Measurements from ENCODE around the gene ANKRD65.

ANKRD65 gene

DNA sequence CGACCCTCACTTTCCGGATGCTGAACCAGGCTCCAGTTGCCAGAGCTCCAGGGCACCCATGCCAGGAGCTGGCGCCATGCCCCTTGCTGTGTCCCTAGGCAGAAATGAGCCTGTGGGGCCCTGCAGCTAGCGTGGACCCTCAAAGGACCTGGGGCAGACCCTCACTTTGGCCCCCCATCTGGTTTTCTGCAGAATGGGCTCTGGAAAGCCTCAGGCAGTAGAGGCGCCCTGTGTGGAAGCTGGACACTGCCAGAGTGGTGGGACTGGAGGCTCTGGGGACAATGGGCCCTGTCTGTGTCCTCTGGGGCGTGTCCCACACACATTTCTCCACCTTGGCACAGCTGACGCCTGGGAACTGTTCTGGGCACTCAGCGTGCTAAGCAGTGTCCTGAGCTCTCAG is 39.8 kb downstream of the ANKRD65 start:
- no peak overlapping the region for H3K4me3 ChIP-seq (ENCODE audit: low read depth in 1 of 2, low read length in 2 of 2)
- H3K36me3 ChIP-seq (ENCODE audit: control insufficient read depth in 1 of 2, insufficient read depth in 2 of 2, low read length in 2 of 2), result peaks cover 7 to 8% of the 10 kb centered on the region in 2 donors
- H3K9me3 ChIP-seq (ENCODE audit: control insufficient read depth in 1 of 2, low read length in 2 of 2), result no peaks in the 10 kb centered on the region
- no peaks in the 10 kb centered on the region for H3K27me3 ChIP-seq (ENCODE audit: control insufficient read depth in 1 of 2, insufficient read depth in 2 of 2, low read length in 2 of 2)
- H3K27ac ChIP-seq (ENCODE audit: low read depth, low read length), result no peak overlapping the region
- no peak overlapping the region for H3K9ac ChIP-seq (ENCODE audit: low read depth in 1 of 2, low read length in 2 of 2)
- H3K4me1 ChIP-seq (ENCODE audit: control insufficient read depth in 1 of 2, insufficient read depth in 2 of 2, low read length in 2 of 2), result peaks cover 0 to under 1% of the 10 kb centered on the region in 2 donors

DNA sequence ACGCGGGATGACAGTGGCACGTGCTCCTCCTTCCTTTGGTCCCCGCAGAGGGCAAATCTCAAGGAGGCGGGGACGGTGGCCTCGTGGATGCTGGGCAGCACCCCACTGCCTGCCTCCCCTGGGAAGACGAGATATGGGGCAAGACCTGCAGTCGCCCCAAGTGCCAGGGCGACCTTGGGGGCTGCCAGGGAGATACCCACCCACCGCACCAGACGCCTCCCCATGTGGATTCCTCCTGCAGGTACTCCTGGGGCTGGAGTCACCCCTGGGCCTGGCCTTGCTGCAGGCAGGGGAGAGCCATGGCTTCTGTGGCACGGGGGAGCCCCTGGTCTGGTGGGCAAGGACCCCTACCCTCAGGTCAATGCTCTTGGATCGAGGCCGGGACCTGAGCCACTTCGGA is 40.2 kb downstream of the ANKRD65 start:
- no peak overlapping the region for H3K9ac ChIP-seq (ENCODE audit: low read depth in 1 of 2, low read length in 2 of 2)
- H3K4me1 ChIP-seq (ENCODE audit: control insufficient read depth in 1 of 2, insufficient read depth in 2 of 2, low read length in 2 of 2), result peaks cover 0 to 5% of the 10 kb centered on the region in 2 donors
- peaks cover 3 to 4% of the 10 kb centered on the region in 2 donors for H3K36me3 ChIP-seq (ENCODE audit: control insufficient read depth in 1 of 2, insufficient read depth in 2 of 2, low read length in 2 of 2)
- H3K27me3 ChIP-seq (ENCODE audit: control insufficient read depth in 1 of 2, insufficient read depth in 2 of 2, low read length in 2 of 2), result no peaks in the 10 kb centered on the region
- H3K4me3 ChIP-seq (ENCODE audit: low read depth in 1 of 2, low read length in 2 of 2), result no peak overlapping the region
- no peaks in the 10 kb centered on the region for H3K9me3 ChIP-seq (ENCODE audit: control insufficient read depth in 1 of 2, low read length in 2 of 2)
- no peak overlapping the region for H3K27ac ChIP-seq (ENCODE audit: low read depth, low read length)

DNA sequence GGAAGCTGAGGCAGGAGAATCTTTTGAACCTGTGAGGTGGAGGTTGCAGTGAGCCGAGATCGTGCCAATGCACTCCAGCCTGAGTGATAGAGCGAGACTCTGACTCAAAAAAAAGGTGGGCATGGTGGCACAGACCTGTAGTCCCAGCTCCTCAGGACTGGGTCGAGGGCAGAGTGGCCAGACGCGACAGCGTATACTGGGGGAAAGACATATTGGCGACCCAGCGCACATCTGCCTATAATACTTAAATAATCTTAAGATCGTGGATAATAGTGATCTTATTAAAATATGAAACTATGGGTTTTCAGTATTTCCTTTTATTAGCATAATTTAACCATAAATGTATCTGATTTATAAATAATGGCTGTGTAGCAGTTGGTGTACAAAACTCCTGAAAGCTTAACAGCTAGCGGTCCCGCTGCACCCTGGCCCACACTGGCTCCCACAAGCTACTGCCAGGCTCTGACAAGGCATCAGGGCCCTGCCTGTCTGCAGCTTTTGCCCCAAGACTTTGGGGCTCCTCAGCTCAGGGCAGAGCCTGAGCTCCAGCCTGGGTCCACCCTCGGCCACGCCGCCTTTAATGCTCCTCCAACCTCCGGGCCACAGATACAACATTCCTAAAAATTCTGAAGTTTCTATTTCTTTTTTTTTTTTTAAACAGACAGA is 43.4 kb downstream of the ANKRD65 start:
- H3K4me1 ChIP-seq (ENCODE audit: control insufficient read depth in 1 of 2, insufficient read depth in 2 of 2, low read length in 2 of 2), result peaks cover 9 to 20% of the 10 kb centered on the region in 2 donors
- no peaks in the 10 kb centered on the region for H3K9me3 ChIP-seq (ENCODE audit: control insufficient read depth in 1 of 2, low read length in 2 of 2)
- peaks cover 0 to 7% of the 10 kb centered on the region in 2 donors for H3K36me3 ChIP-seq (ENCODE audit: control insufficient read depth in 1 of 2, insufficient read depth in 2 of 2, low read length in 2 of 2)

DNA sequence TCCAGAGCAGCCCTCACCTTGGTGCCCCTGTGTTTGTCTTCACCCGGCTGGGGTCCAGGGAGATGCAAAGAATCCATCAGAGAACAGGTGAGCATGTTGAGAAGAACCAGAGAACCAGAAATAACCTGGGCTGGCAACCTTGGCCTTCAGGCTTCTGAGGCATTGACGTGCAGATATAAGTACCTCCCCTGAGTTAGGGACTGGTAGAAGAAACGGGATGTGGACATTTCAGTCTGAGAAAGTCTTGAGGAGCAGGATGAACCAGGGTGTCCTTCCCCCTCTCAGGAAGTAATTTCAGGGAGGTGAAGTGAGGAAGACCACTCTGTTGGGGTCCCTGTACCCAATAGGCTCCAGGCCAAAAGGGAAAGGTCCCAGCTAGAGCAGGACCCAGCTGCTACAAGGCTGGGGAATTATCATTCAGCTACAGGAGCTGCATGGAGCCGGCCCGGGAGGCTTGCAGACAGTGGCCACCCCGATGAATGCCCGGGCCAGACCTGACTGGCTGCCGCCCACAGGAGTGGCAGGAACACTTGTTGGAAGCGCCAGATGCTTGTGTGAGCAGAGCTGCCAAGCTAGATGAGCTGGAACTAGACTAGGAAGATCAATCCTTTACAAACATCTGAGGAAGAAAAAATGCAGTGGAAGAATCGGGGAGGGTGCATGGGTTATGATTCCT is 44.4 kb downstream of the ANKRD65 start:
- Histone ChIP-seq H3K27me3 (ENCODE audit: control insufficient read depth in 1 of 2, insufficient read depth in 2 of 2, low read length in 2 of 2) (no peaks in the 10 kb centered on the region), H3K36me3 (ENCODE audit: control insufficient read depth in 1 of 2, insufficient read depth in 2 of 2, low read length in 2 of 2) (peaks cover 0 to 7% of the 10 kb centered on the region in 2 donors), H3K9me3 (ENCODE audit: control insufficient read depth in 1 of 2, low read length in 2 of 2) (no peaks in the 10 kb centered on the region), H3K27ac (ENCODE audit: low read depth, low read length) (no peak overlapping the region), H3K9ac (ENCODE audit: low read depth in 1 of 2, low read length in 2 of 2) (no peak overlapping the region), H3K4me1 (ENCODE audit: control insufficient read depth in 1 of 2, insufficient read depth in 2 of 2, low read length in 2 of 2) (peaks cover 14 to 28% of the 10 kb centered on the region in 2 donors), H3K4me3 (ENCODE audit: low read depth in 1 of 2, low read length in 2 of 2) (no peak overlapping the region)

More for the DNA sequence above, 43.4 kb downstream of the ANKRD65 start:
- H3K4me3 ChIP-seq (ENCODE audit: low read depth in 1 of 2, low read length in 2 of 2), result no peak overlapping the region
- H3K27ac ChIP-seq (ENCODE audit: low read depth, low read length), result no peak overlapping the region
- H3K9ac ChIP-seq (ENCODE audit: low read depth in 1 of 2, low read length in 2 of 2), result no peak overlapping the region
- H3K27me3 ChIP-seq (ENCODE audit: control insufficient read depth in 1 of 2, insufficient read depth in 2 of 2, low read length in 2 of 2), result no peaks in the 10 kb centered on the region

GRCh38 chr1:1374929-1375662 is 46.0 kb downstream of the ANKRD65 start, which contains the start of gene AURKAIP1:
TSS of gene AURKAIP1 (minus strand) at chr1:1375207. CDS start at chr1:1374756, 451 bp downstream.
- Histone ChIP-seq H3K36me3 (ENCODE audit: control insufficient read depth in 1 of 2, insufficient read depth in 2 of 2, low read length in 2 of 2) (peaks cover 0 to 7% of the 10 kb centered on the region in 2 donors), H3K9ac (ENCODE audit: low read depth in 1 of 2, low read length in 2 of 2) (peak within 1 kb of the TSS; percentile 79 to 89), H3K9me3 (ENCODE audit: control insufficient read depth in 1 of 2, low read length in 2 of 2) (no peaks in the 10 kb centered on the region), H3K4me3 (ENCODE audit: low read depth in 1 of 2, low read length in 2 of 2) (peak within 1 kb of the TSS; percentile 83 to 84), H3K27me3 (ENCODE audit: control insufficient read depth in 1 of 2, insufficient read depth in 2 of 2, low read length in 2 of 2) (no peaks in the 10 kb centered on the region), H3K4me1 (ENCODE audit: control insufficient read depth in 1 of 2, insufficient read depth in 2 of 2, low read length in 2 of 2) (peaks cover 18 to 33% of the 10 kb centered on the region in 2 donors), H3K27ac (ENCODE audit: low read depth, low read length) (peak within 1 kb of the TSS; percentile 81)

- Histone ChIP-seq H3K9ac (ENCODE audit: low read depth in 1 of 2, low read length in 2 of 2) (peak overlapping the region; percentile 79 to 89), H3K4me3 (ENCODE audit: low read depth in 1 of 2, low read length in 2 of 2) (peak overlapping the region; percentile 83 to 84), H3K9me3 (ENCODE audit: control insufficient read depth in 1 of 2, low read length in 2 of 2) (no peaks in the 10 kb centered on the region), H3K36me3 (ENCODE audit: control insufficient read depth in 1 of 2, insufficient read depth in 2 of 2, low read length in 2 of 2) (peaks cover 0 to 7% of the 10 kb centered on the region in 2 donors), H3K4me1 (ENCODE audit: control insufficient read depth in 1 of 2, insufficient read depth in 2 of 2, low read length in 2 of 2) (peaks cover 18 to 33% of the 10 kb centered on the region in 2 donors), H3K27me3 (ENCODE audit: control insufficient read depth in 1 of 2, insufficient read depth in 2 of 2, low read length in 2 of 2) (no peaks in the 10 kb centered on the region), H3K27ac (ENCODE audit: low read depth, low read length) (peak overlapping the region; percentile 81)
Measured at GRCh38 chr1:1374589-1374928, 46.5 kb downstream of the ANKRD65 start.

DNA sequence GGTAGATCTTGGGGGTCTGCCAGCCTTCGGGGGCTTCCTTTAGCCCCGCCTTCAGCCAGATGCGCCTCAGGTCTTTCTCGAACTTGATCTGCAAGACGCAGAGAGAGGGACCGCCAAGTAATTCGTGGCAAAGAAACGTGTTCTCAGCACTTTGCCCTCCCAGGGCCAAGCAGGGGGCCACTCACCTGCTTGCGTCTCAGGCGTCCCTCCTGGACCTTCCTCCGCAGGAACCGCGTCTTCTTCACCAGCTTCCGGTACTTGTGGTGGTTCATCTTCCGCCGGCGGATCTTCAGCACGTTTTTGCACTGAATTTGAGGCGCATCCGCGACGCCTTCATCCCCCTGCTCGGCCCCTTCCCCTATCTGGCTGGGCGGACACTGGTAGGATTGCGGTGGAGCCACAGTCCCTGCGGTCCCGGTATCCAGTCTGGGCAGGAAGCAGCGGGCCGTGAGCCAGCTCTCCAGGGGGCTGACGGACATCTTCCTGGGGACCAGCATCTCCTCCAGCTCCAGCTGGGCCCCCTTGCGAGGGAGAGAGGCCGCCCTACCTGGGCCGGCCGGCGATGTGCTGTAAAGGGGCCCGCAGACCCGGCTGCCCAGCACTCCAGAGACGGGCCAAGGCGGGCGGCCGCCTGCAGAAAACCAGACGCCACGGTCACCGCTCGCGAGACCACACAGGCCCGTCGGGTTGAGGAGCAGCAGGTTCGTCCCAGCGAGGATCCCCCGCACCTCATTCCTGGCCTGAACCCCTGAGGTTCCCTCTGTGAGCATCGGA is 47.1 kb downstream of the ANKRD65 start:
- H3K9ac ChIP-seq (ENCODE audit: low read depth in 1 of 2, low read length in 2 of 2), result peak overlapping the region; percentile 79 to 89
- peak overlapping the region; percentile 83 to 84 for H3K4me3 ChIP-seq (ENCODE audit: low read depth in 1 of 2, low read length in 2 of 2)
- peaks cover 18 to 33% of the 10 kb centered on the region in 2 donors for H3K4me1 ChIP-seq (ENCODE audit: control insufficient read depth in 1 of 2, insufficient read depth in 2 of 2, low read length in 2 of 2)
- no peak overlapping the region for H3K27ac ChIP-seq (ENCODE audit: low read depth, low read length)
- H3K36me3 ChIP-seq (ENCODE audit: control insufficient read depth in 1 of 2, insufficient read depth in 2 of 2, low read length in 2 of 2), result peaks cover 0 to 7% of the 10 kb centered on the region in 2 donors
- no peaks in the 10 kb centered on the region for H3K27me3 ChIP-seq (ENCODE audit: control insufficient read depth in 1 of 2, insufficient read depth in 2 of 2, low read length in 2 of 2)
- H3K9me3 ChIP-seq (ENCODE audit: control insufficient read depth in 1 of 2, low read length in 2 of 2), result no peaks in the 10 kb centered on the region

DNA sequence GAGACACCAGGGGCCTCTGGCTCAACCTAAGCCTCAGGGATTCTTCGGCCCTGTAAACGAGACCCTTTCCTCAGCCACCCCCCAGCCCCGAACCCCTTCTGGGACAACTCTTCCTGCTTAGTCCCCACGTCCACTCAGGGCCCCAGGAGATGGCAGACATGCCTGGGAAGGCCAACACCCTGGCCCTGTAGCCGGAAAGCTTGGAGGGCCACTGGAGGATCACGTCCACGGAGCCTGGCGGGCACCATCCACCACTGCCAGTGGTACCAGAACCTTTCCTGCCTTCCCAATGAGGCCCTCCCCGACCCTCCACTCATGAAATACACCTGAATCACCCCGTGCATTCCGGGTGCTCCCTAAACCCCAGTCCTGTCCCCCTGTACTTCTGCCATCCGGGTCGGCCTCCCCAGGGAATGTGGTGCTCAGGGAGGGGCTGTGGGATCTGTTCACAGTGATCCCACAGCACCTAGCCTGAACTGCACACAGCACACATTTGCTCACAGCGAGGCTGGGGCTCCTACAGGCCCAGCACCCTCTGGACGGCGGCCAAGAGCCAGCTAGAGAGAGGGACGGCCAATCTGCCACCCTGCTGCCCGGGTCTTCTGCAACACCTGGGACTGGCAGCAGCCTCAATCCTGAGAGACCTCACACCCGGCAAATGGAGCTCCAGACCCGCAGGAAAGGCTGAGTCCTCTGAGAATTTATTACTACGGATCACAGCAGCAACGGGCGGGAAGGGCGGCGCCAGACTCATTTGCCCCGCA is 47.8 kb downstream of the ANKRD65 start:
- H3K4me3 ChIP-seq (ENCODE audit: low read depth in 1 of 2, low read length in 2 of 2), result peak overlapping the region in 1 of 2 donors; percentile 84
- peaks cover 0 to 7% of the 10 kb centered on the region in 2 donors for H3K36me3 ChIP-seq (ENCODE audit: control insufficient read depth in 1 of 2, insufficient read depth in 2 of 2, low read length in 2 of 2)
- H3K27me3 ChIP-seq (ENCODE audit: control insufficient read depth in 1 of 2, insufficient read depth in 2 of 2, low read length in 2 of 2), result no peaks in the 10 kb centered on the region
- peaks cover 18 to 33% of the 10 kb centered on the region in 2 donors for H3K4me1 ChIP-seq (ENCODE audit: control insufficient read depth in 1 of 2, insufficient read depth in 2 of 2, low read length in 2 of 2)
- H3K27ac ChIP-seq (ENCODE audit: low read depth, low read length), result no peak overlapping the region
- H3K9me3 ChIP-seq (ENCODE audit: control insufficient read depth in 1 of 2, low read length in 2 of 2), result no peaks in the 10 kb centered on the region
- H3K9ac ChIP-seq (ENCODE audit: low read depth in 1 of 2, low read length in 2 of 2), result no peak overlapping the region

All from duodenal mucosa (tissue), 2 donors.